ENCODE data around the gene DTX3.
A peak's percentile ranks its signal among the peaks of the same experiment; 100 is the strongest.
"Not testable (repeated sequence)": the region's sequence is repeated elsewhere in the genome, so short reads cannot be mapped to it uniquely, and the experiment has no call there.

The DTX3 gene

DNA sequence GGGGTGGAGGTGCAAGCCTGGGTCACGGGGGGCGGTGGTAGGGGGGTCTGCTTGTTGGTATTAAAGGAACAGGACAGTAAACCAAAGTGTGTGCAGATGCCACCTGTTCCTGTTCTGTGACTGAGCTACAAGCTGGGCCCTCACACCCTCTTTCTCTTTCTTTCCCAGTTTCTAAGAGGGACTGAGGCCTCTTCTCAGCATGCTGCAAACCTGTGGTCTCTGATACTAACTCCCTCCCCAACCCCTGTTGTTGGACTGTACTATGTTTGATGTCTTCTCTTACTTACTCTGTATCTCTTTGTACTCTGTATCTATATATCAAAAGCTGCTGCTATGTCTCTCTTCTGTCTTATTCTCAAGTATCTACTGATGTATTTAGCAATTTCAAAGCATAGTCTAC is 20.6 kb upstream of the DTX3 start:
- no peak for DNase-seq

DNA sequence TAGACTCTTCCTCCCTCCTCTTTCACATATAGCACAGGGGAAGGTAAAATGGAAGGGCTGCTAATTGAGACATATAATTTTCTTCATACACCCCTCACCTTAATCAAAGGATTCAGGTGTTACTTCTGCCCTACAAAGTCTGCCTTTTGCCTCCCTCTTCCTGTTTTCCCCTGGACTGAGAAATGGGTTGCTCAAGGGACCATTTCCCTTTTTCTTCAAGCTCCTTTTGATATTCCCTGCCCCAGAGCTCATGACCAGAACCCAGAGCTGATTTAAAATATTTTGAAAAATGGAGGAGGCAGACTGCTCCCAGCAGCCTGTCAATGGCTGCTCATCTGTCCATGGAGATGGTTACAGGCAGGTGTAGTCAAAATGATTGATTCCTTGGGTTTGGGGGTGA is 19.9 kb upstream of the DTX3 start:
- DNase-seq = no peak

DNA sequence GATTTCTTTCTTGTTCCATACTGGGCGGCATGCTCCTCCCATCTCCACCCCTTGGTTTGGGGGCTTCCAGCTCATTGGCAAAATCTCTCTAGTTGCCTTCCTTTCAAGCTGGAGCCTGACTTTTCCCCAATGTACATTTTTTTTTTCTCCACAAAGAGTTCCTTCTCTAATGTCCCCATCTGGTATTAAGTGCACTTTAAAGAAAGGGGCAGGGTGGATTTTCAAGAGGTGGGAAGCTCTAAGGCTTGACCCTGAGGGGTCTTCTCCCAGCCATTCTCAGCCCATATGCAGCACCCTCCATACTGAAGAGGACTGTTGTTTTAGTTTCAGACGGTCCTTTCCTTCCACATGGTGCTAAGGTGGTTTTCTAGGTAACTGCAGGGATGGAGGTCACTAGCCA is 19.5 kb upstream of the DTX3 start:
- DNase-seq = no peak

GRCh38 chr12:57586128-57586527 is 18.5 kb upstream of the DTX3 start:
- DNase-seq = no peak

DNA sequence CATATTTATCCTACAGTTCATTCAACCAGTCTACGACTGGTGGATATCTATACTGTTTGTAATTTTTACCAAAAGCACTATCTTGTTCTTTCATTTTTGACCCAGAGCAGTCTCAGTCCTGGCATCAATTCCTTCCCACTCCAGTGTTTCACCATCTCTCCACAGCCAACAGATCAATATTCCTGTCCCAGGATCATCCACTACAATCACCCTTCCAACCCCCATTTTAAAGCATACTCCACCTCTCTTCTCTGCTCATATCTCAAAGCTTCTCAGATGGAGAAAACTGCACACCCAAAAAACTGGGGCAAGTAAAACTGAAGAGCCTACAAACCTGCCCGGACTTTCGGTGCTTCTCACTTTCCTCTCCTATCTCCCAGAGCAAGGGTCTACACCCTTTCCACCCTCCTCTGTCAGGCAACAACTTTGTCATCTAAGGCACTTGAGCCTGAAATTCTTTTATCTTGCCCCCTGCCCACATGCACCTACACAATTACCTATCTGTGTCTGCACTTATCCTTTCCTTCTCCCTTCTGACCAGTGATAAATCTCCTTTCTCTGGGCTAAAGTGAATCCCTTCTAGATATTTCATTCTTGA is 17.7 kb upstream of the DTX3 start:
- DNase-seq = no peak

DNA sequence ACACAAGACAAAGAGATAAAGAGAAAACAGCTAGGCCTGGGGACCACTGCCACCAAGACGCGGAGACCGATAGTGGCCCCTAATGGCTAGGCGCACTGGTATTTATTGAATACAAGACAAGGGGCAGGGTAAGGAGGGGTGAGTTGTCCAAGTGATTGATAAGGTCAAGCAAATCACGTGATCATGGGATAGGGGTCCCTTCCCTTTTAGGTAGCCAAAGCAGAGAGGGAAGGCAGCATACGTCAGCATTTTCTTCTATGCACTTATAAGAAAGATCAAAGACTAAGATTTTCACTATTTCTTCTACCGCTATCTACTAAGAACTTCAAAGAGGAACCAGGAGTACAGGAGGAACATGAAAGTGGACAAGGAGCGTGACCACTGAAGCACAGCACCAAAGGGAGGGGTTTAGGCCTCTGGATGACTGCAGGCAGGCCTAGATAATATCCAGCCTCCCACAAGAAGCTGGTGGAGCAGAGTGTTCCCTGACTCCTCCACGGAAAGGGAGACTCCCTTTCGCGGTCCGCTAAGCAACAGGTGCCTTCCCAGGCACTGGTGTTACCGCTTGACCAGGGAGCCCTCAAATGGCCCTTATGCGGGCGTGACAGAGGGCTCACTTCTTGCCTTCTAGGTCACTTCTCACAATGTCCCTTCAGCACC is 15.5 kb upstream of the DTX3 start:
- not testable (repeated sequence) for DNase-seq

GRCh38 chr12:57590479-57590863 is 14.2 kb upstream of the DTX3 start:
- DNase-seq = no peak

- DNase-seq = peak; percentile 90
These were observed 13.5 kb upstream of the DTX3 start, which contains the start of gene PIP4K2C for GRCh38 chr12:57590864-57591781. Gene PIP4K2C (plus strand): TSS chr12:57591192. CDS start chr12:57591290, 98 bp downstream.

DNA sequence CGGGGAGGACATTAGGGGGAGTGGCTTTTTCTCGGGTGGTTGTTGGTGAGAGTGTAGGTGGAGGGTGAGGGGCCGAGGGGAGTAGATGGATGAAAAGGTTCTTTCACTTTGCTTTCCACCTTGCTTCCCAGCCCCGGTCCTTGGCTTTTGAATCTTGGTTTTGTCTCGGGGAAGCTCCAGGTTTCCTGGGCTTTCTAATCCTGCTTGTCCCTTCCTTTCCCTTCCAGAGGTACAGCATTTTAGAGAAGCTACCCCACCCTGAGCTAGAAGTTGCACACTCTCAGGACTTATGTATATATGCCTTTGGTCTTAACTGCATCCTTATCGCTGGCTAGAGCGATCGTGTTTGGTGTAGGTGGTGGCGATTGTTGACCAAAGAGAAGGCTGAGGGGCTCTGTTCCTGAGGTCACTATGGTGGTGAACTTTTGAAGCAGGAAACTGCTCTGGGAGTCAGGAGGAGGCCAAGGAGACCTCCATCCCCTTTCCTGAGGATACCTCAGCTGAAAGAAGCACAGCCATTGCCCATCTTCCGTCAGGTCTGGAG is 12.8 kb upstream of the DTX3 start:
- DNase-seq = peak; percentile 40

GRCh38 chr12:57592551-57593165 is 12.0 kb upstream of the DTX3 start:
- DNase-seq = no peak

- no peak for DNase-seq
These were observed 11.4 kb upstream of the DTX3 start for GRCh38 chr12:57593187-57593586.

DNA sequence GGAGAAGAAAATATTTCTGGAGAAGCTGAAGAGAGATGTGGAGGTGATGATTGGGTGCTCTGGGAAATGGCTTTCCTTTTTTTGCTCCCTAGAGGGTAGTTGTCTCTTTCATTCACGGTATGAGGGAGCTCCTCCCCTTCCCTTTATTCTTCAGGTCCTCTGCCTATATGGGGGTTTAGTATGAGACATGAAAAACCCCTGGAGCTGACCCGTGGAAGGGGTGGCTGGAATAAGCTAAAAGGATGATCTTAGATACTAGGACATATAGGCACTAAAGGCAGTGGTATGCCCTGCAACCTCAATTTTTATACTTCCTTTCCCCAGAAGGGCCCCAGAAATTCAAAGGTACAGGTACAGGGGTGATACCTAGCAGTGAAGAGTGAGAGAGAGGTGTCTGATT is 4.2 kb upstream of the DTX3 start:
- no peak for DNase-seq

- DNase-seq = no peak
These were observed 2.1 kb upstream of the DTX3 start for GRCh38 chr12:57602544-57602943.

DNA sequence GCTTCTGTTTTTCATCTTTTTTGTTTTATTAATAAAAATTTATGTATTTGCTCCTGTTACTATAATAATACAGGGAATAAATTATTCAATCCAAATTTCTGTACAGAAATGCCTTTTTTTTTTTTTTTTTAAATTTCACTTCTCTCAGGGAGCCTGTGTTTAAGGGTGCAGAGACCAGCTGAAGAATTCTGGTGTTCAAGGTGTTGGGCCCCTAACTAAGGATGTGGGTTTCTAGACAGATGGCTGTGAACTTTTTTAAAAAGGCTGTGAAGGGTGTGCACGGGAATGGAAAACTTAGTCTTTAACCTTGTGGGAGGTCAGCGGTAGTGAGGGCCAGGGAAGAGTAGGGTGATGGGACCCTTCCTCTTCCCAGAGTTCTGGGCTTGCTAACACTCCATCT is 1.3 kb upstream of the DTX3 start:
- DNase-seq = no peak

GRCh38 chr12:57603815-57604453 is 690 bp upstream of the DTX3 start:
- no peak for DNase-seq

- DNase-seq = no peak
These were observed 577 bp downstream of the DTX3 start for GRCh38 chr12:57604992-57605810.

DNA sequence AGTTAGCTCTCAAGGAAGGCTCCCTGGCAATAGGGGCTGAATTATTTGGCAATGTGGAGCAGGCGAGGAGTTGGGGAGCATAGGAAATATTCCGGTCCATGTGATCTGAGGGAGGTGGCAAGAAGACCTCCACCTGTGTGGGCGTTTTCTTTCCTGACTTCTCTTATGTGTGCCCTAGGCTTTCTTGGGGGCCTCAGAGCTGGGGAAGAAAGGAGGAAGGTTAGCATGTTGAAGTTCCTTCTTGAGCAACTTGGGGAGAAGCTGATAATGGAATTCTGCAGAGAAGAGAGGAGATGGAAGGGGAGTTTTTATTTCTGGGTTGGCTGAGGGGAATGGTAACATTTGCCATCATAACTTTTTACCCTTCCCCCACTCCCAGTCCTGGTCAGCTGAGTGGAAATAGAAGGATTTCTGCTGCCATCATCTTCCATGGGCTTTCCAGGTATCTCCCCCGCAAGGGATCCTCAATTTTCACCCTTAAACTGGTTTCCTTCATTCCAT is 1.2 kb downstream of the DTX3 start:
- no peak for DNase-seq

GRCh38 chr12:57606399-57606798 is 1.8 kb downstream of the DTX3 start:
- no peak for DNase-seq

DNA sequence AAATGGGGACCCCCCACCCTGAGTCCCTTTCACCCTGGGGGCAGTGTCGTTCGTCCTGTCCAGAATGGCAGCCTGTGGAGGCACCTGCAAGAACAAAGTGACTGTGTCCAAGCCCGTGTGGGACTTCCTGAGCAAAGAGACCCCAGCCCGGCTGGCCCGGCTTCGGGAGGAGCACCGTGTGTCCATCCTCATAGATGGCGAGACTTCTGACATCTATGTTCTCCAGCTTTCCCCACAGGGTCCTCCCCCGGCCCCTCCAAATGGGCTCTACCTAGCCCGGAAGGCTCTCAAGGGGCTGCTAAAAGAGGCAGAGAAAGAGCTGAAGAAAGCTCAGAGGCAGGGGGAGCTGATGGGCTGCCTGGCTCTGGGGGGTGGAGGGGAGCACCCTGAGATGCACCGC is 2.2 kb downstream of the DTX3 start:
- DNase-seq = no peak

DNA sequence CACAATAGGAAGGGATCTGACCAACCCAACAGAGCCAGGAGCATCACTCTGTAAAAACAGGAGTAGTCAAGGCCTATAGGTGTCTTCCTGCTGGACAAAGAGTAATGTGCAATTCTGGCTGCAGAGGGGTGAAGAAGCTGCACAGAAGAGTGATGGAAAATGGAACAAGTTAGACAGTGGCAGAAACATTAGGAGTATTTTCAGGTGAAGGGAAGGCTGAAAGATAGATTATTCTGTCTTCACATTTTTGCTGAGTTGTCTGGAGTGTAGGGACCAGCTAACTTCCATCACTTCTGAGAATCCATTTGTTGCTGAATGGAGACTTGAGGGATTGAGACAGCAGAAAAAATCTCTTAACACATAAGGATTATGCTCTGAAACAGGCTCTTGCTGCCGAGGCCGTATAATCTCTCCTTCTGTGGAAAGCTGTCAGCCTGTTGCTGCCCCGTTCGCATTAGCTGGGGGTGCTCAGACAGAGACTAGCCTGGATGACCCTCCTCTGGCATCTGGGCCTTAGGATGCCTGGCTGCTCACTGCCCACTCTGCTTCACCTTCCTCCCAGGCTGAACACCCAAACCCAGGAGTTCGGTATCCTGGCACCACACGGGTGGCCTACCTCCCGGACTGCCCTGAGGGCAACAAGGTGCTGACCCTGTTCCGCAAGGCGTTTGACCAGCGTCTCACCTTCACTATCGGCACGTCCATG is 3.5 kb downstream of the DTX3 start:
- DNase-seq = no peak

Measured in OCI-M1 (cell line).